NOMO-1 treated with DMSO at 0.1 percent for 48 hours (cell line): ENCODE measurements around the gene RRH.
"Not testable (repeated sequence)": the region's sequence is repeated elsewhere in the genome, so short reads cannot be mapped to it uniquely, and the experiment has no call there.

Experiments
- DNase-seq: peaks from one replicate; lab custom pipeline; 2025; ENCODE audit not compliant: unreplicated experiment; lab: John Stamatoyannopoulos, UW

RRH gene

GRCh38 chr4:109846395-109847098 is 18.8 kb downstream of the RRH start:
- DNase-seq: no peak

DNA sequence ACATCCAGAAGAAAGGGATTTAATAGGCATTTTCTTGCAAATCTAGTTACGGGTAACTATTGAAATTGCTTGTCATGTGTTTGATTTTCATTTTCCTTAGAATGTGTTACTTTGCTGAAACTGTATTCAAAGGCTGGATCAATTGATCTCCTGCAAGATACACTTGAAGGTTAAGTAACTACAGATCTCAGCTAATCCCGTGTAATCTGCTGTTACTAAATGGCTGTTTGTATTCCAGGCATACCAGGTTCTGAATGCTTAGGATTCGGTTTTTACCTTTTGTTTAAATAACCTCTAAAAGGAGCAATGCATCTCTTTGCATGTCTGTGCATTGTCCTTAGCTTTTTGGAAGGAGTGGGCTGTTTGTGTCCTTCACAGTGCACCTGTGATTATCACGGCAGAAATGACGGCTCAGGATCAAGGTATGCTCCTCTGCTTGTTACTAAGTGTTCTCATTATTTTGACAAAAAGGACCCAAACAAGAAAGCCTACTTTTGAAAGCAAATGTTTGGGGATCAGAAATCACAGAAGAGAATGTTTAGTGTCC is 20.2 kb downstream of the RRH start, which contains the start of gene LRIT3:
LRIT3 (plus strand) TSS at position 212 of the 547 bp plus-strand sequence; CDS start at position 307, 95 bp downstream.
- DNase-seq: no peak

DNA sequence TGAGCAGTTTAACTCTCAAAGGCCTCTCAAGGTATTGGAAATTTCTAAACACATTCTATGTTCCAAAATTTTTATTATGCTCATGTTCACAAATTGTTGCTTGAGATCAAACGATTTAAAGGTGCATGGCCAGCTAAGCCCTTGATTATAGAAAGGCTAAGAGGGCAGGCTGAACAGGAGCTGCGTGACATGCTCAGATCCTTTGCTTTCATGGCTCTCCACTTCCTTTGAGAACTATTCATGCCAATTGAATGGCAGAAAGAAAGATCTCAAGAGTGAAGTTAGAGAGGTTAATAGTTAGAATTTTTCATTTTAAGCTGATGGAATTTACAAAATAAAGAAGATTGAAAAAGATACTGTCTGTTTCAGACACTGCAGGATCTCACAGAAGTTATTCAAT is 20.7 kb downstream of the RRH start:
- no peak for DNase-seq

DNA sequence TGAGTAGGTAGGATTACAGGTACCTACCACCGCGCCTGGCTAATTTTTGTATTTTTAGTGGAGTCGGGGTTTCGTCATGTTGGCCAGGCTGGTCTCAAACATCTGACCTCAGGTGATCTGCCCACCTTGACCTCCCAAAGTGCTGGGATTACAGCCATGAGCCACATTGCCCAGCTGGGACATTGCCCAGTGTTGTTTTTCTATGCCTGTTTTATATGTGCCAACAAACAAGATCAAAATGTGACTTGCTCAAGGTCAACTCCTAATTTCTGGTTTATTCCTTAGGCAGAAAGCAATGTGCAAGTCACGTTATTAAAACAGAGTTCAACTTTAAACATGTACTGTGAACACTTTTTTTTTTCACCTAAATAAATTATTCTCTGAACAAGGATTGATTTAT is 22.8 kb downstream of the RRH start:
- no peak for DNase-seq

DNA sequence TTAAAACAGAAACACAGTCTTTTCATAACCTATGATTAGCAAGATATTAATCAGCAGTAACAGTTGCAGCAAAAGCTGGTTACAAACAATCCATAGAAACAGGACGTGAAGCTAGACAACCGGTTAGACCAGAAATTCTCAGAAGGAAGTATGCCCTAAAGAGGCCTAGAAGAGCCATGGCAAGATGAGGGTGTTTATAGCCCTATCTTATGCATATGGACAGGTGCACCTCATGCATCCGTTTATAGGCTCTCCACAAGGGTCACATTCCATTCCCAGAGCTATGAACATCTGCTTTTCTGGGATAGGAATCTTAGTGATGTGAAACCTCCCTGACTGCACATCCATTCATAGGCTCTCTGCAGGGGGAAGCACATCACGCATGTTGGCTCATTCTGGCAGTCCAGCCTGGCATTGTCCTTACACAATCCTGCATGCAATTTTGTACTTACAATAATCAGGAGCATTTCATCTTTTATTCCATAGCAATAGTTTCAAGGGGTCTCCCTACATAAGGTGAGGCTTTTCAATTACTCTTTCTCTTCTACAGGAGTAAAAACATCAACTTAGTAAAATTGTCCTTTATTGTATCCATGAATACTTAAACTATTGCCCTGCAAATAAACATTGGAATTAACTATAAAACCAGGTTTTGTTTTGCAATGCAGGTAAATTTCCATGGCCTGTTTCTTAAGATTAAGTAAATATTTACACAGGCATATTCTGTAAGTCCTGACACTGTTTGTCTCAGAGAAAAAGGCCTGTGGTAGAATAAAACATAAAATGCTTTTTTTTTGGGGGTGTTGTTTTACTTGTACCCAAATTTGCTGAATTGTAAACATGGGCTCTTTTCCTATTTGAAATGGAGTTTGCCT is 31.9 kb downstream of the RRH start:
- DNase-seq: not testable (repeated sequence)

DNA sequence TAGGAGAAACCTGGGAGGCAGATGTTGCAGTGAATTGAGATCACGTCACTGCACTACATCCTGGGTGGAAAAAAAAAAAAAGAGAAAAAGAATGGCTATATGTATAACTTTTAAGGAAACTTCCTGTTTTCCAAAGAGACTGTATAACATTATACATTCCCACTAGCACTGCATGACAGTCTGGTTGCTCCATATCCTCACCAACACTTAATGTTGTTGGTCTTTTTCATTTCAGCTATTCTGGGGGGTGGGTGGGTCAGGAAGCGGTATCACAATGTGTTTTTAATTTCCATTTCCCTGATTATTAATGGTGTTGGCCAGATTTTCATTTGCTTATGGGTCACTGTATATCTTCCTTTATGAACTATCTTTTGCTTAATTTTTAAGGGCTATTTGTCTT is 33.5 kb downstream of the RRH start:
- no peak for DNase-seq

DNA sequence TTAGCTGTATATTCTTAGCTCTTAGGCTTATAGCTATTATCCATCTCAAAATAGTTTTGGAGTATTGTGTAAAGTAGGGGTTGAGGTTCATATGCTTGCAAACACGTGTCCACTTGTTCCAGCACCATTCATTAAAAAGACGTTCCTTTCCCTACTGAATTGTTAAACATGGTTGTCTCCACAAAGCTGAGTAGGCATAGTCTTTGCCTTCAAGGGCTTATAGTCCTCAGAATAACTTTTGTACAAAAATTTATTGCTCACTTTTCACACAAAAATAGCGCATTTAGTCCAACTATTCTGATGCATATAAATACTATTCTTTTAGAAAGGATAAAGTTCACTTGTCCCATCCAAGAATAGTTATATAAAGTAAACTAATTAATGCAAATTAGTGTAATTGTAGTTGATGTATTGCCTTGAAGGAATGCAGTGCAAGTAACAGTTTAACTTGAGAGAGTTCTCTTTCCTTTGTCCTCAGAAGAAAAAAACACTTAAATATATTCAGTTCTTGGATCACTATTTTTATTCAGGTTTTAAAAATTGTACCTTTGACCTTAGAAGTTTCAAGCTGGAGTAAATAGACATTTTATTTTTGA is 34.2 kb downstream of the RRH start:
- no peak for DNase-seq

DNA sequence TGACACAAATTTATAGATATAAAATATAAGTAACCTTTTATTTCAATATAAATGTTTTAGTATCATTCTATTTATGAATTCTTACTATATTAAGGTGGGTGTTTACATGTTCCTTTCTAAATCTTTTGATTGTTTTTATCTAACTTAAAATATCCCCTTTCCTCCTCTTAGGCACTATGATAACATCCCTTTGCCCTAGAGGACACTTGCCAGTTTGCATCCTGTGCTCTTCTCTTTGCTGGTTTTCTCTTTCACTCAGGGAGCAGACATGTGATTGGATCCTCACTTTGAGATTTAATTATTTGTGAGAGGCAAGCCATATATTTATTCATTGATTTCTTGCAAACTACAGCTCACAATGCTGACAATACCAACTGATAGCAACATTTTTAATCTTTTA is 36.4 kb downstream of the RRH start:
- DNase-seq: no peak

GRCh38 chr4:109870061-109870460 is 42.3 kb downstream of the RRH start:
- DNase-seq: no peak

DNA sequence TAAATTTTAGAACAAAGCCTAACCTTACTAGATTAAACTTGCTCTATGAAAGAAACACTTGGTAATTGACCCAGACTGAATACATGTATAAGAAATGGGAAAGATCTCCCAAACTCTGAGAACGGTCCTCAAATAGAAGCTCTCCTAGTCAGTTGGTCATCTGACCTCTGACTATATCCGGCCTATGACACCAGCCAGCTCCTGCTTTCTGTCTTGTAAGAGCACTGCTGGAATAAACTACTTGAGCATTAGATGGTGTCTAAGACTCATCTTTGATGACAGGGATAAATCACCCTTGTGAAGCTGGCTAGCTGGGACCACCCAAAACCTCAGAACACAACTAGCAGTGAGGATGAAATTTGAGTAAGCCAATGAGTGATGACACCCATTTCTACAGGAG is 44.3 kb downstream of the RRH start:
- DNase-seq: no peak

DNA sequence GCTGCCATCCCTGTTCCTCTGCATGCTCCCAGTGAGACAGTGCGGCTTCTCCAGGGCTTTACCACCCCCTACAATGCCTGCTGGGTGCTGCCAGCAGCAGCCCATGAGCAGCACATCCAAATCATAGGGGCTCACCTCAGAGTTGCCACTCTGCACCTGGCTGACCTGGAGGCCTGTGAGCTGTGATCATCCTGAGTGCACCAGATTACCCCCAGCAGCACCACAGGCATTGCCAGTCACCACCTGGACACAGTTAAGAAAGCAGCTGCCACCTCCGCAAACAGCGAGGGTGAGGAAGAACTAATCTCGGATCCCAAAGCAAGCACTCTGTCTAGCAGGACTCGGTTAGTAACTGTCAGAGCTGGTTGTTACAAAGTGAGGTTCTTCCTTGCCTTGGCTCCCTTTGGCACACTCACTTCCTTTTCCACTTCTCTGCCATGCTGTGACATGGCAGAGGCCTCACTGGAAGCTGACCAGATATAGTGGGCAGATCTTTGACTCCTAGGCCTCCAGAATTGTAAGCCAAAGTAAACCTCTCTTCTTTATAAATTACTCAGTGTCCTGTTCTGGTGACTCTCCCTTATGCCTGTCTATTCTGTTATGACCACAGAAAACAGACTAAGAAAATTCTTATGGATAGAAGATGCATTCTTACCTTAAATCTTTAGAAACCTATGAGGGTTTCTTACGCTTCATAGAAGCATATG is 45.3 kb downstream of the RRH start:
- no peak for DNase-seq

DNA sequence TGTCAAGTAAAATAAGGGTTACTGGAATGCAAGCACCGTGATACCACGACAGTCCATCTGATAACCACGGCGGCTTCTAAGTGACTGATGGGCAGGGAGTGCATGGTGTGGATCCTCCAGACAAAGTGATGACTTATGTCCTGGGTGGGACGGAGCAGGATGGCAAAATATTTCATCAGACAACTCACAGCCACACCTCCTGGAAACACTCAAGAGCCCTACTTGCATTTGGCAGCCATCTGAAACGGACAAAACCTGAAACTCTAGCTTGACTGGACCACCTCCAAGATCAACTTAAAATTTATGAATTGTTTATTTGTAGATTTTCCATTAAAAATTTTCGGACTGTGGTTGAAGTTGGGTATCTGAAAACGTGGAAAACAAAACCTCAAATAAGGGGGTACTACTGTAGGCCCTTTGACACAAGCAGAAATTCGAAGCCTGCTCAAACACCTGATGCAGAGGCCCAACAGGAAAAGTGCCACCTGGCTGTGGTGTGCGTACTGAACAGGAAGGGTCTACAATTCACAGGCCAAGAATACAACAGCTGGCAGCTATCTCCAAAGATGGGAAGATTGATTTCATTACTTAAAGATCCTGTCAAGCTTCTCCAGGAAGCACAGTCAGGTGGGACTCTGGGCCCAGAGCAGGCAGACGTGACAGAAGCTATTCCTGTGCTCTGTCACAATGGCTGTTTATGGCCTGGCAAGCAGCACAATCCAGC is 46.2 kb downstream of the RRH start:
- DNase-seq: no peak

DNA sequence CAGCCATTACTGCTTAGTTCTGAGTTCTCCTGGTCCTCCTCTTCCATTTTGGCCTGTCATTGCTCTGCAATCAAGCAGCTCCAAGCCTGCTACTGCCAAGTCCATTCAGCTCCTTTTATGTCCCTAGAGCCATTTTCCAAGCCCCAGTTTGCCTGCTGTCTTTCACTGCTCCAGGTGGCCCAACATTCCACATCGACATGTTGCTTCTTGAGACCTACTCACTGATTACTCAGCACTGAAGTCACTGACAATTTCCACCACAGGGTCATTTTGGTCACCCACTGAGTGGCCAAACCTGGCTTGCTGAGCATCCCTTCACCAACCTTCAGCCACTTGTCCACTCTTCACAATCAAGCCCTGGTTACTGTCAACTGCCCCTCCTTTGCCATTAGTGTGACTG is 47.3 kb downstream of the RRH start:
- no peak for DNase-seq

GRCh38 chr4:109875553-109875952 is 47.8 kb downstream of the RRH start:
- not testable (repeated sequence) for DNase-seq

- no peak for DNase-seq
Observed at GRCh38 chr4:109876634-109877265, 49.0 kb downstream of the RRH start.

- no peak for DNase-seq
Observed at GRCh38 chr4:109877400-109877799, 49.6 kb downstream of the RRH start.

DNA sequence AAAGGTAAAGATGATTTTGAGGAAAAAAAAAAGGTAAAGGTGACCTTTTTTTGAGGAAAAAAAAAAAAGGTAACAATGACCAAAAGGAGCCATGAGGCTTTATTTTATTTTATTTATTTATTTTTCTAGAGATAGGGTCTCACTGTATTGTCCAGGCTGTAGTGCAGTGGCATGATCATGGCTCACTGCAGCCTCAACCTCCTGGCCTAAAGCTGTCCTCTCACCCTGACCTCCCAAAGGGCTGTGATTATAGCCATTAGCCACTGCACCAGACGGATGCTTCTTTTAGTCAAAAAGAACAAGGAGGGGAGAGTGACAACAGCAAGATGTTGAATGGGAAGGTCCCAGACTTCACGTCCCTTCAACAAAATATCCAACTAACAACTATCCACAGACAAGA is 50.6 kb downstream of the RRH start:
- DNase-seq: no peak

GRCh38 chr4:109879081-109879480 is 51.3 kb downstream of the RRH start:
- no peak for DNase-seq

DNA sequence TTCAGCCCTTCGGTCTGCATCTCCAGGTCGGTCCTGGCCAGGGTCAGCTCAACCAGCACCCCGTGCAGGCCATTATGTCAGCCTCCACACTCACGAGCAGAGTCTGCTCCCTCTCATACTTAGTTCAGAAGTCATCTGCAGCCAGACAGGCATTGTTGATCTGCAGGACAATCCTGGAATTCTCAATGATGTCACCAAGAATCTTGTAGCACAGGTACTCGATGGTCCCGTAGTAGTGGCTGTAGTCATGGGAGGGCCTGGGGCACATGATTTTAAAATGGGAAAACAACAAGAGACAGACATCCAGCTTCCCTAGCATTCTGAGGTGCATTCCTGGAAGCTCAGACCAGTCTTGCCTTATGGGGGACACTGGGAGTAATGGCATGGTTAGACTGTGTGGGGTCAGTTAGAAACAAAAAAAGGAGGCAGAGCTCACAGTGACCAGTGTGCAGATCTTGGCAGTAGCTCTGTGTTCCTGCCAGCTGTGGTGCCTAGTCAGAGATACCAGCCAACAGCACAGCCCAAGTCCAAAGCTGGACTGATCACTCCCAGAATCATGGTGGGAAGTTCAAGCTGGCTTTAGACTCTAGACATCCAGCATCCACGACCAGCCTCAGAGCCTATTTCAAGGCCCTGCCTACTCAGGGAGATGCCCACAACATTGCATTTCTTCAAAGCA is 52.0 kb downstream of the RRH start:
- DNase-seq: no peak
